ENCODE results near the gene FKRP. TPM values are rescaled to one million over a fixed set of nuclear protein-coding genes. Genes with fewer than 3 reads are reported as not detected.
"Not testable (repeated sequence)": the region's sequence is repeated elsewhere in the genome, so short reads cannot be mapped to it uniquely, and the experiment has no call there.

Gene FKRP
- total RNA-seq, 2 experiments from 2014 or later: 17.8 to 18.1 TPM

GRCh38 chr19:46760363-46760762, 14.5 kb downstream of the FKRP start:
- ATAC-seq (ENCODE audit: low read depth): no peak
- POLR2A ChIA-PET: no interaction called here
- no peak for DNase-seq
- H3K4me3 Mint-ChIP-seq: no peak overlapping the region
- H3K27me3 Mint-ChIP-seq: no peaks in the 10 kb centered on the region
- H3K4me1 Mint-ChIP-seq: peaks cover 6% of the 10 kb centered on the region
- H3K27ac Mint-ChIP-seq: no peak overlapping the region
- H3K36me3 Mint-ChIP-seq: peaks cover 2% of the 10 kb centered on the region
- no peaks in the 10 kb centered on the region for H3K9me3 Mint-ChIP-seq

DNA sequence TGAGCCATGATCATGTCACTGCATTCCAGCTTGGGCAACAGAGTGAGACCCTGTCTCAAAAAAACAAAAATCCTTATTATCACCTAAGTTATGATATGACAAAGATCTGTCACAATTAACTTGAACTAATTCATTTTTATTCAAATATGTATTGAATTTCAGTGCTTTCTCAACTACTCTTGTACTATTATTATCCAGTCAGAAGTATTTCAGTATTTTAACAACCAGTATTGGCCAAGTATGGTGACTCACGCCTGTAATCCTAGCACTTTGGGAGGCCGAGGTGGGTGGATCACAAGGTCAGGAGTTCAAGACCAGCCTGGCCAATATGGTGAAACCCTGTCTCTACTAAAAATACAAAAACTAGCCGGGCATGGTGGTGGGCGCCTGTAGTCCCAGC, 15.0 kb downstream of the FKRP start:
- POLR2A ChIA-PET: not testable (repeated sequence)

DNA sequence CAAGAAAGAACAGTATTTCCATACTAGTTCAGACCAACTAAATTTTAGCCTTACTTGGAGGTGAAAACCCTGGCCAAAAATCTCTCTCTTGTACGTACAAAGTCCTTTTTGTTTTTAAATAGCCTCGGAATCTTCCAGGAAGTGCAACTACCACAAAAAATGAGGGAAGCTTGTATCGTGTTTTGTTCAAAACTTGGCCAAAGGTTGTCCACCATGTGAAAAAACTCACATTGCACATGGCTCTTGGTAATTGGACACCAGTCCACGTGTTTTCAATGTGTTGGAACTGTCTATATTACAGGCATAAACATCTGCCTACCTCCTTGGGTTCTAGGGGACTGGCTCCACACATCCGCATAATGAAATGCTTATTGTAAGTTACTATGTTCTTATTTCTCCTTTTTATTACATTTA, 15.6 kb downstream of the FKRP start:
- POLR2A ChIA-PET: no interaction called here
- Mint-ChIP-seq H3K9me3 (no peaks in the 10 kb centered on the region), H3K27ac (no peak overlapping the region), H3K4me3 (no peak overlapping the region), H3K27me3 (no peaks in the 10 kb centered on the region), H3K36me3 (peaks cover 2% of the 10 kb centered on the region), H3K4me1 (peaks cover 6% of the 10 kb centered on the region)
- DNase-seq (no peak), ATAC-seq (ENCODE audit: low read depth) (no peak)

More for the DNA sequence above, 15.0 kb downstream of the FKRP start:
- H3K27me3 Mint-ChIP-seq; ATAC-seq (ENCODE audit: low read depth); H3K27ac Mint-ChIP-seq; H3K9me3 Mint-ChIP-seq; H3K36me3 Mint-ChIP-seq; H3K4me1 Mint-ChIP-seq; DNase-seq; H3K4me3 Mint-ChIP-seq: not testable (repeated sequence)

DNA sequence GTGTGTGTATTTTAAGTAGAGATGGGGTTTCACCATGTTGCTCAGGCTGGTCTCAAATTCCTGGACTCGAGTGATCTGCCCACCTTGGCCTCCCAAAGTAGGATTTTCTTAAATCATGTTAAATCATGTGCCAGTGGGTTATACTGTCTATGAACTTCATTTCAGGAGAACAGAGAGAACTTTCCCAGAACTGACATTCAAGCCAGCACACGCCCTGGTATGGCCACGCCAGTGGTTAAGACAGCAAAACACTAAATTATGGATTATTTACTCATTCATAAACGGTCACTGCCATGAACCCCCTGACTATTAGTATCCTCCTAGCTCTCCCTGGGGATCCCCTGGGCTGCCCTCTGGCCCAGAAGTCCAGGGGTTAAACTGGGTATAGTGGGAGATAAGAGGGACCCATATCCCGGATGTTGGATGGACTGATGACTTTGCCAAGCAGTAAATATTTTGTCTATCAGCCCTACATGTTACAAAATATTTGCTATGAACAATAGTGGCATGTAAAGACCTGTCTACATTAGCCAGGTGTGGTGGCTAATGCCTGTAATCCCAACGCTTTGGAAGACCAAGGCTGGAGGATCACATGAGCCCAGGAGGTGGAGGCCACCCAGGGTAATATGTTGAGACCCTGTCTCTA, 16.5 kb downstream of the FKRP start:
- POLR2A ChIA-PET: no interaction called here
- DNase-seq (no peak), ATAC-seq (ENCODE audit: low read depth) (no peak)
- no peaks in the 10 kb centered on the region for H3K9me3 Mint-ChIP-seq
- H3K4me3 Mint-ChIP-seq: no peak overlapping the region
- no peaks in the 10 kb centered on the region for H3K27me3 Mint-ChIP-seq
- H3K27ac Mint-ChIP-seq: no peak overlapping the region
- H3K4me1 Mint-ChIP-seq: peaks cover 8% of the 10 kb centered on the region
- no peaks in the 10 kb centered on the region for H3K36me3 Mint-ChIP-seq

DNA sequence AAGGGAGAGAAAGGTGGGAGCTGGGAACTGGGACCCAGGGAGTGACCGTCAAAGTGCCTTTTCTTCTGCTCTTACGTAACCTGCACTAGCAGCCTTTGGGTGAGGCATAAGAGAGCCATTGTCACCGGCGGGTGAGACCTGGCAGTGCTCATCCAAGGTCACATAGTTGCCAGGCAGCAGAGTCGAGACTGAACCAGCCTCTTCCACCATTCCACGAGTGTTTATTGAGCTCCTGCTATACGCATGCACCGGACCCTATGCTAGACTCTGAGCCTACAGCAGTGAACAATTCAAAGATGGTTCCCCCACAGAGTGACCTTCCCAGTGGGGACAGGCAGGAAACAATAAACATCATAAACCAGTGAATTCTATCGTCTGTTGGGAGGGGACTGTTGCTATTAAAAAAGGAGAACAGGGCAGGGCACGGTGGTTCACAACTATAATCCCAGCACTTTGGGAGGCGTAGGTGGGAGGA, 19.0 kb downstream of the FKRP start:
- DNase-seq (no peak), ATAC-seq (ENCODE audit: low read depth) (no peak)
- H3K4me1 Mint-ChIP-seq: peaks cover 5% of the 10 kb centered on the region
- H3K27ac Mint-ChIP-seq: no peak overlapping the region
- no peak overlapping the region for H3K4me3 Mint-ChIP-seq
- POLR2A ChIA-PET: interaction anchor here (0.5 kb wide), 1 partner anchor 1553 kb away, joined by 3 read pairs; no protein-coding TSS in a partner anchor
- no peaks in the 10 kb centered on the region for H3K9me3 Mint-ChIP-seq
- H3K36me3 Mint-ChIP-seq: no peaks in the 10 kb centered on the region
- no peaks in the 10 kb centered on the region for H3K27me3 Mint-ChIP-seq

- no peaks in the 10 kb centered on the region for H3K27me3 Mint-ChIP-seq
- peak; percentile 75 for ATAC-seq (ENCODE audit: low read depth)
- DNase-seq: peak; percentile 57
- no peaks in the 10 kb centered on the region for H3K36me3 Mint-ChIP-seq
- H3K4me3 Mint-ChIP-seq: no peak overlapping the region
- H3K9me3 Mint-ChIP-seq: no peaks in the 10 kb centered on the region
- POLR2A ChIA-PET: interaction anchor here (0.6 to 1.8 kb wide), 6 partner anchors 9 to 445 kb away, joined by 3 to 7 read pairs (median 4); no protein-coding TSS in a partner anchor
- peaks cover 5% of the 10 kb centered on the region for H3K4me1 Mint-ChIP-seq
- no peak overlapping the region for H3K27ac Mint-ChIP-seq
These were observed 20.9 kb downstream of the FKRP start for GRCh38 chr19:46766569-46767317.

DNA sequence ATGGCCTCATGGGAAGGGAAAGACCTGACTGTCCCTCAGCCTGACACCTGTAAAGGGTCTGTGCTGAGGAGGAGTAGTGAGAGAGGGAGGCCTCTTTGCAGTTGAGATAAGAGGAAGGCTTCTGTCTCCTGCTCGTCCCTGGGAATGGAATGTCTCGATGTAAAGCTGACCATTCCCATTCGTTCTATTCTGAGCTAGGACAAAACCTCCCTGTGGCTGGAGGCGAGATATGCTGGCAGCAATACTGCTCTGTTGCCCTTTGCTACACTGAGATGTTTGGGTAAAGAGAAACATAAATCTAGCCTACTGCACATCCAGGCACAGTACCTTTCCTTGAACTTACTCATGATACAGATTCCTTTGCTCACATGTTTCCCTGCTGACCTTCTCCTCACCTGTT, 22.9 kb downstream of the FKRP start:
- not testable (repeated sequence) for H3K4me3 Mint-ChIP-seq; H3K27me3 Mint-ChIP-seq; H3K27ac Mint-ChIP-seq; H3K4me1 Mint-ChIP-seq; ATAC-seq (ENCODE audit: low read depth); H3K36me3 Mint-ChIP-seq; DNase-seq; H3K9me3 Mint-ChIP-seq
- POLR2A ChIA-PET: interaction anchor here (1.1 kb wide), 1 partner anchor 69 kb away, joined by 3 read pairs; no protein-coding TSS in a partner anchor

DNA sequence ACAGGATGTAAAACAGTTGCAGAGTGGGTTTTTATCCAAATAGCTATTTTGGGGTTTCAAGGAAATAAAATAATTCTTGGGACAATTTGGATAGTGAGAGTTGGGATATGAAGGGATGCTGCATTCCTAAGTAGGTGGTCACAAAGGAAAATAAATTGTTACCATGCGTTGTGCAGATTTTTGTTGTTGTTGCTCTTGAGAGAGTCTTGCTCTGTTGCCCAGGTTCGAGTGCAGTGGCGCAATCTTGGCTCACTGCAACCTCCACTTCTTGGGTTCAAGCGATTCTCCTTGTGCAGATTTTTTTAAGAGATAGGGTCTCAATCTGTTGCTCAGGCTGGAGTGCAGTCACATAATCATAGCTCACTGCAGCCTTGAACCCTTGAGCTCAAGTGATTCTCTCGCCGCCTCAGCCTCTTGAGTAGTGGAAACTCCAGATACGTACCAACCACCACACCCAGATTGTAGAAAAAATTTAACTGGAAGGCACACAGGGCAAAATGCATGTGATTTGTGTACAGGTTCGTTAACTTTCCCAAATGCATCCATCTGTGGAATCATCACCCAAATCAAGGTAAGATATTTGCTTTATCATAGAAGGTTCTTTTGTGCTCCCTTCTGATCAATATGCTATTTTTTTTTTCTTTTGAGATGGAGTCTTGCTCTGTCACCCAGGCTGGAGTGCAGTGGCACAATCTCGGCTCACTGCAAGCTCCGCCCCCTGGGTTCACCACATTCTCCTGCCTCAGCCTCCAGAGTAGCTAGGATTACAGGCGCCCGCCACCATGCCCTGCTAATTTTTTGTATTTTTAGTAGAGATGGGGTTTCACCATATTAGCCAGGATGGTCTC, 26.5 kb downstream of the FKRP start:
- POLR2A ChIA-PET: interaction anchor here (1.4 to 1.9 kb wide), 3 partner anchors 12 to 68 kb away, joined by 4 to 12 read pairs (median 7); no protein-coding TSS in a partner anchor

GRCh38 chr19:46773018-46773399, 27.2 kb downstream of the FKRP start:
- ATAC-seq (ENCODE audit: low read depth) (no peak), DNase-seq (no peak)
- Mint-ChIP-seq H3K9me3 (no peaks in the 10 kb centered on the region), H3K4me3 (no peak overlapping the region), H3K27ac (no peak overlapping the region), H3K4me1 (peaks cover 6% of the 10 kb centered on the region), H3K36me3 (peaks cover 32% of the 10 kb centered on the region), H3K27me3 (no peaks in the 10 kb centered on the region)
- POLR2A ChIA-PET: interaction anchor here (1.4 to 1.9 kb wide), 3 partner anchors 12 to 68 kb away, joined by 4 to 12 read pairs (median 7); no protein-coding TSS in a partner anchor

More for the DNA sequence above, 26.5 kb downstream of the FKRP start:
- no peak for DNase-seq
- Mint-ChIP-seq H3K9me3 (no peaks in the 10 kb centered on the region), H3K4me1 (peaks cover 2% of the 10 kb centered on the region), H3K27me3 (no peaks in the 10 kb centered on the region), H3K4me3 (no peak overlapping the region), H3K36me3 (peaks cover 27% of the 10 kb centered on the region), H3K27ac (no peak overlapping the region)
- ATAC-seq (ENCODE audit: low read depth): no peak

DNA sequence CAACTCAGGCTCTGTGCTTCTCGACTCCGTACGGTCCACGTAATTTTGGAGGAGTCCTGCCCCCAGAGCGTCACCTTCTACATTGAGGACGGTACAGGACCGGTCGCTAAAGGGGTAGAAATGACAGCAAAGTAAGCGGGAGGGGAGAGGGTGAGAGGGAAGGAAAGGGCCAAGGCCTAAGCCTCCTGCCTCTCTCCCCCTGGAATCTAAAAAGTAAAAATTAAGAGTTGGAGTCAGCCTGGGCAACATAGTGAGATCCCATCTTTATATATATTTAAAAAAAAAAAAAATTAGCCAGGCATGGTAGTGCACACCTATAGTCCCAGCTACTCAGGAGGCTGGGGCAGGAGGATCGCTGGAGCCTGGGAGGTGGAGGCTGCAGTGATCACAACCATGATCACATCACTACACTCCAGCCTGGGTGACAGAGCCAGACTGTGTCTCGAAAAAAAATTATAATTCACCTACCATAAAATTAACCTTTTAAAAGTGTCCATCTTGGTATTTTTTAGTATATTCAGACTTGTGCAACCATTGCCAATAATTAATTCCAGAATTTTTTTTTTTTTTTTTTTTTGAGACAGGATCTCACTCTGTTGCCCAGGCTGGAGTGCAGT, 29.9 kb downstream of the FKRP start:
- no peaks in the 10 kb centered on the region for H3K27me3 Mint-ChIP-seq
- H3K4me3 Mint-ChIP-seq: no peak overlapping the region
- peaks cover 39% of the 10 kb centered on the region for H3K36me3 Mint-ChIP-seq
- no peak for ATAC-seq (ENCODE audit: low read depth)
- DNase-seq: no peak
- H3K27ac Mint-ChIP-seq: no peak overlapping the region
- H3K9me3 Mint-ChIP-seq: no peaks in the 10 kb centered on the region
- POLR2A ChIA-PET: interaction anchor here (0.7 to 1.2 kb wide), 5 partner anchors 8 to 158 kb away, joined by 3 to 6 read pairs (median 4); partner anchors contain the start of gene SLC1A5
- peaks cover 17% of the 10 kb centered on the region for H3K4me1 Mint-ChIP-seq

DNA sequence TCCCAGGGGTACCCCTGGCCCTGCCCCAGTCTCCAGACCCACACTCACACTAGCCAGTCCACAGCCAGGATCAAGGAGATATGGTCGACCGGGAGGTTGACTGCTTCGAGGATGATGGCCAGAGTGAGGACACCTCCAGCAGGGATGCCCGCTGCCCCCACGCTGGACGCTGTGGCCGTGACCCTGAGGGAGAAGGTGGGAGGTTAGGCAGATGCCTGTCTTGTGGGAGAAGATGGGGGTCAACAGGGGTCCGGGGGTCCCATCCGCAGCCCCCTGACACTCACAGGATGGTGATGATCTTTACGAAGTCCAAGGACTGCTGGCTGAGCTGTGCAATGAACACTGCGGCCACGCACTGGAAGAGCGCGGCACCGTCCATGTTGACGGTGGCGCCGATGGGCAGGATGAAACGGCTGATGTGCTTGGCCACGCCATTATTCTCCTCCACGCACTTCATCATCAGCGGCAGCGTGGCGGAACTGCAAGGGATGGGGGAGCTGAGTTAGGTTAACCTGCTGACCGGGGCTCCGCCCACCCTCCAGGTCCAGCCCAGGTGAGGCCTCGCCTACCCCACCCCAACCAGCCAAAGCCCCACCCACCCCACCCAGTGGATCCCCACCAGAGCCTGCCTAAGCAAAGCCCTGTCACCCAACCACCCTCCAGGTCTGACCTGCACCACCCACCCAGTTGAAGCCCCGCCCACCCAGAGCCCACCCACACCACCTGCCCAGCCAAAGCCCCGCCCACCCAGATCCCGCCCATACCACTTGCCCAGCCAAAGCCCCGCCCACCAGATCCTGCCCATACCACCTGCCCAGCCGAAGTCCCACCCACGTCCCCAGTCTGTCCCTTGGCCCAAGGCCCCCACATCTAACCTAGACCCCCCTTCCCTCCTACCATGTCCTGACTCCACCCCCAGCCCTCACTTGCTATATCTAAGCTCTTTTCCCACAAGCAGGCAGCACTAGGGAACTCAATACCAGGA, 31.4 kb downstream of the FKRP start:
- Mint-ChIP-seq H3K9me3 (no peaks in the 10 kb centered on the region), H3K4me1 (peaks cover 22% of the 10 kb centered on the region), H3K27me3 (no peaks in the 10 kb centered on the region), H3K27ac (peak overlapping the region; percentile 51), H3K36me3 (peaks cover 44% of the 10 kb centered on the region), H3K4me3 (no peak overlapping the region)
- ATAC-seq (ENCODE audit: low read depth) (peak; percentile 12), DNase-seq (no peak)
- POLR2A ChIA-PET: interaction anchor here (0.9 to 2.0 kb wide), 2 partner anchors 12 to 44 kb away, joined by 6 to 8 read pairs; partner anchors contain the start of gene SLC1A5

Measured in activated naive CD8-positive, alpha-beta T cell treated with anti-CD3 and anti-CD28 coated beads, Interleukin-2, amount 10 ng/mL, durations not matched to agents 7 days and 5 days (primary cell).